ENCODE results near the gene BAAT. TPM values are rescaled to one million over a fixed set of nuclear protein-coding genes. Genes with fewer than 3 reads are reported as not detected.

The BAAT gene
- total and polyA plus RNA-seq, 2 of the 13 experiments (the other 11 are each of a cell fraction or from before 2014, with no cell fraction given), result 0.71 to 7.9 TPM

GRCh38 chr9:101369884-101370531, 14.8 kb downstream of the BAAT start:
- H3K4me2 ChIP-seq (ENCODE audit: low read depth, low read length), result no peak overlapping the region
- no peak for TF ChIP-seq BRD4 (CRISPR knock-in tag; IDR thresholded peaks at IDR 0.05)
- TF ChIP-seq HINFP (CRISPR knock-in tag; IDR thresholded peaks at IDR 0.05; ENCODE audit: low read depth), result no peak
- no peak for TF ChIP-seq ZNF484 (CRISPR knock-in tag; IDR thresholded peaks at IDR 0.05; ENCODE audit: borderline replicate concordance, low read depth)
- TF ChIP-seq ERF (CRISPR knock-in tag; IDR thresholded peaks at IDR 0.05), result no peak
- TF ChIP-seq ZFAT (CRISPR knock-in tag; conservative IDR thresholded peaks at IDR 0.05), result no peak
- no peak for TF ChIP-seq KAT2B (IDR thresholded peaks at IDR 0.05; ENCODE audit: borderline replicate concordance, low read depth, low read length)
- TF ChIP-seq CSRNP2 (CRISPR knock-in tag; conservative IDR thresholded peaks at IDR 0.05; ENCODE audit: low read depth), result no peak
- TF ChIP-seq NAIF1 (CRISPR knock-in tag; IDR thresholded peaks at IDR 0.05; ENCODE audit: borderline replicate concordance), result no peak
- TF ChIP-seq CTCF (CRISPR knock-in tag; IDR thresholded peaks at IDR 0.05), result no peak
- TF ChIP-seq NFYC (CRISPR knock-in tag; IDR thresholded peaks at IDR 0.05), result no peak
- no peak for TF ChIP-seq ZNF580 (CRISPR knock-in tag; IDR thresholded peaks at IDR 0.05; ENCODE audit: borderline replicate concordance, low read depth)
- no peak for TF ChIP-seq FOSL2 (CRISPR knock-in tag; IDR thresholded peaks at IDR 0.05)
- TF ChIP-seq JUND (CRISPR knock-in tag; IDR thresholded peaks at IDR 0.05), result no peak
- TF ChIP-seq ZNF839 (CRISPR knock-in tag; IDR thresholded peaks at IDR 0.05; ENCODE audit: borderline replicate concordance), result no peak
- TF ChIP-seq ZSCAN30 (CRISPR knock-in tag; IDR thresholded peaks at IDR 0.05), result no peak
- no peak for TF ChIP-seq NR3C1 (CRISPR knock-in tag; IDR thresholded peaks at IDR 0.05)
- no peak for TF ChIP-seq ZSCAN12 (CRISPR knock-in tag; IDR thresholded peaks at IDR 0.05)
- TF ChIP-seq BRF2 (CRISPR knock-in tag; IDR thresholded peaks at IDR 0.05), result no peak
- TF ChIP-seq ZNF563 (CRISPR knock-in tag; IDR thresholded peaks at IDR 0.05), result no peak

More at GRCh38 chr9:101369884-101370531, 14.8 kb downstream of the BAAT start:
- Histone ChIP-seq H3K36me3 (replicated peaks in 1 of 2; ENCODE audit: control insufficient read depth in 1 of 2, insufficient read depth in 2 of 2, low read length in 2 of 2) (no peaks in the 10 kb centered on the region), H3K79me2 (ENCODE audit: insufficient read depth, low read length) (no peaks in the 10 kb centered on the region), H3K9ac (ENCODE audit: insufficient read depth, low read depth, low read length) (no peak overlapping the region), H3K4me1 (ENCODE audit: insufficient read depth, low read length) (peaks cover 46% of the 10 kb centered on the region), H3K9me3 (ENCODE audit: low read length) (no peaks in the 10 kb centered on the region), H3K27ac (ENCODE audit: extremely low read length, insufficient read depth, low read length) (no peak overlapping the region), H2AFZ (ENCODE audit: low read length) (no peak overlapping the region), H4K20me1 (ENCODE audit: insufficient read depth, low read length) (no peaks in the 10 kb centered on the region), H3K4me3 (replicated peaks in 1 of 3; ENCODE audit: insufficient read depth in 1 of 3, low read depth in 2 of 3, low read length in 3 of 3) (no peak overlapping the region), H3K27me3 (ENCODE audit: control insufficient read depth in 1 of 2, insufficient read depth in 2 of 2, low read length in 2 of 2) (no peaks in the 10 kb centered on the region)
- in situ Hi-C loops (cut with HindIII; ENCODE audit: extremely low pct_ligation_motif_present, low pct_unique_long_range_greater_than_20kb), result no loop called here
- BruUV-seq (replicated peaks), result no TSS peak
- intact Hi-C loops (cut with micrococcal nuclease; ENCODE audit: unreplicated experiment), result no loop called here
- DNase-seq (ENCODE audit: low spot score), result no peak
- 84% methylated on average over 2 of the region's 2 CpGs for WGBS (ENCODE audit: low lambda C conversion rate)
- CTCF ChIA-PET (ENCODE audit: low intra/inter-chr PET ratio, low total read pairs), result no interaction called here
- no peak for ATAC-seq
- no peak for FAIRE-seq
- POLR2A ChIA-PET, result interaction anchor here (1.5 to 5.2 kb wide), 4 partner anchors 16 to 45 kb away, joined by 4 to 31 read pairs (median 13); partner anchors contain the start of genes MRPL50 and ZNF189

Measured in HepG2 (cell line).